ENCODE results near the gene CCDC182.

Gene CCDC182

GRCh38 chr17:57781386-57782061 lies 36.4 kb upstream of the CCDC182 start:
- Histone ChIP-seq H3K27ac (ENCODE audit: extremely low read depth, low read depth, low read length) (no peak overlapping the region), H3K4me3 (ENCODE audit: low read depth, low read length) (no peak overlapping the region), H3K9me3 (ENCODE audit: control insufficient read depth, insufficient read depth, low read depth, low read length) (no peaks in the 10 kb centered on the region), H3K36me3 (ENCODE audit: control insufficient read depth in 2 of 2, insufficient read depth in 1 of 2, low read length in 2 of 2) (no peaks in the 10 kb centered on the region), H3K4me1 (ENCODE audit: control insufficient read depth, insufficient read depth, low read length) (peaks cover 3% of the 10 kb centered on the region; the same call in 1 of the 2 replicates)
- CTCF ChIA-PET, result interaction anchor here (0.5 to 4.8 kb wide), 11 partner anchors 12 to 653 kb away, joined by 3 to 162 read pairs (median 4); no protein-coding TSS in a partner anchor
- TF ChIP-seq ZNF24 (tag by site-specific recombination; IDR thresholded peaks at IDR 0.05), result no peak
- 0 out of 2 replicates have a peak, but pooled peaks have one; percentile 41 for TF ChIP-seq SCRT2 (tag by site-specific recombination; IDR thresholded peaks at IDR 0.05)
- TF ChIP-seq, protein P1, sequence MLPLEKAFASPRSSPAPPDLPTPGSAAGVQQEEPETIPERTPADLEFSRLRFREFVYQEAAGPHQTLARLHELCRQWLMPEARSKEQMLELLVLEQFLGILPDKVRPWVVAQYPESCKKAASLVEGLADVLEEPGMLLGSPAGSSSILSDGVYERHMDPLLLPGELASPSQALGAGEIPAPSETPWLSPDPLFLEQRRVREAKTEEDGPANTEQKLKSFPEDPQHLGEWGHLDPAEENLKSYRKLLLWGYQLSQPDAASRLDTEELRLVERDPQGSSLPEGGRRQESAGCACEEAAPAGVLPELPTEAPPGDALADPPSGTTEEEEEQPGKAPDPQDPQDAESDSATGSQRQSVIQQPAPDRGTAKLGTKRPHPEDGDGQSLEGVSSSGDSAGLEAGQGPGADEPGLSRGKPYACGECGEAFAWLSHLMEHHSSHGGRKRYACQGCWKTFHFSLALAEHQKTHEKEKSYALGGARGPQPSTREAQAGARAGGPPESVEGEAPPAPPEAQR (tag by site-specific recombination; IDR thresholded peaks at IDR 0.05), result no peak
- TF ChIP-seq, protein P2, sequence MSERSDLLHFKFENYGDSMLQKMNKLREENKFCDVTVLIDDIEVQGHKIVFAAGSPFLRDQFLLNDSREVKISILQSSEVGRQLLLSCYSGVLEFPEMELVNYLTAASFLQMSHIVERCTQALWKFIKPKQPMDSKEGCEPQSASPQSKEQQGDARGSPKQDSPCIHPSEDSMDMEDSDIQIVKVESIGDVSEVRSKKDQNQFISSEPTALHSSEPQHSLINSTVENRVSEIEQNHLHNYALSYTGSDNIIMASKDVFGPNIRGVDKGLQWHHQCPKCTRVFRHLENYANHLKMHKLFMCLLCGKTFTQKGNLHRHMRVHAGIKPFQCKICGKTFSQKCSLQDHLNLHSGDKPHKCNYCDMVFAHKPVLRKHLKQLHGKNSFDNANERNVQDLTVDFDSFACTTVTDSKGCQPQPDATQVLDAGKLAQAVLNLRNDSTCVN (tag by site-specific recombination; optimal IDR thresholded peaks at IDR 0.05), result no peak
- TF ChIP-seq, protein P3, sequence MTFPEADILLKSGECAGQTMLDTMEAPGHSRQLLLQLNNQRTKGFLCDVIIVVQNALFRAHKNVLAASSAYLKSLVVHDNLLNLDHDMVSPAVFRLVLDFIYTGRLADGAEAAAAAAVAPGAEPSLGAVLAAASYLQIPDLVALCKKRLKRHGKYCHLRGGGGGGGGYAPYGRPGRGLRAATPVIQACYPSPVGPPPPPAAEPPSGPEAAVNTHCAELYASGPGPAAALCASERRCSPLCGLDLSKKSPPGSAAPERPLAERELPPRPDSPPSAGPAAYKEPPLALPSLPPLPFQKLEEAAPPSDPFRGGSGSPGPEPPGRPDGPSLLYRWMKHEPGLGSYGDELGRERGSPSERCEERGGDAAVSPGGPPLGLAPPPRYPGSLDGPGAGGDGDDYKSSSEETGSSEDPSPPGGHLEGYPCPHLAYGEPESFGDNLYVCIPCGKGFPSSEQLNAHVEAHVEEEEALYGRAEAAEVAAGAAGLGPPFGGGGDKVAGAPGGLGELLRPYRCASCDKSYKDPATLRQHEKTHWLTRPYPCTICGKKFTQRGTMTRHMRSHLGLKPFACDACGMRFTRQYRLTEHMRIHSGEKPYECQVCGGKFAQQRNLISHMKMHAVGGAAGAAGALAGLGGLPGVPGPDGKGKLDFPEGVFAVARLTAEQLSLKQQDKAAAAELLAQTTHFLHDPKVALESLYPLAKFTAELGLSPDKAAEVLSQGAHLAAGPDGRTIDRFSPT (tag by site-specific recombination; IDR thresholded peaks at IDR 0.05), result no peak
- TF ChIP-seq, protein P4, sequence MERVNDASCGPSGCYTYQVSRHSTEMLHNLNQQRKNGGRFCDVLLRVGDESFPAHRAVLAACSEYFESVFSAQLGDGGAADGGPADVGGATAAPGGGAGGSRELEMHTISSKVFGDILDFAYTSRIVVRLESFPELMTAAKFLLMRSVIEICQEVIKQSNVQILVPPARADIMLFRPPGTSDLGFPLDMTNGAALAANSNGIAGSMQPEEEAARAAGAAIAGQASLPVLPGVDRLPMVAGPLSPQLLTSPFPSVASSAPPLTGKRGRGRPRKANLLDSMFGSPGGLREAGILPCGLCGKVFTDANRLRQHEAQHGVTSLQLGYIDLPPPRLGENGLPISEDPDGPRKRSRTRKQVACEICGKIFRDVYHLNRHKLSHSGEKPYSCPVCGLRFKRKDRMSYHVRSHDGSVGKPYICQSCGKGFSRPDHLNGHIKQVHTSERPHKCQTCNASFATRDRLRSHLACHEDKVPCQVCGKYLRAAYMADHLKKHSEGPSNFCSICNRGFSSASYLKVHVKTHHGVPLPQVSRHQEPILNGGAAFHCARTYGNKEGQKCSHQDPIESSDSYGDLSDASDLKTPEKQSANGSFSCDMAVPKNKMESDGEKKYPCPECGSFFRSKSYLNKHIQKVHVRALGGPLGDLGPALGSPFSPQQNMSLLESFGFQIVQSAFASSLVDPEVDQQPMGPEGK (tag by site-specific recombination; IDR thresholded peaks at IDR 0.05), result no peak
- no peak for TF ChIP-seq GLI2 (tag by site-specific recombination; IDR thresholded peaks at IDR 0.05; ENCODE audit: borderline replicate concordance, low read depth)
- POLR2A ChIA-PET, result no interaction called here

GRCh38 chr17:57779706-57780105 lies 34.6 kb upstream of the CCDC182 start:
- Histone ChIP-seq H3K4me3 (ENCODE audit: low read depth, low read length) (no peak overlapping the region), H3K4me1 (ENCODE audit: control insufficient read depth, insufficient read depth, low read length) (peaks cover 3% of the 10 kb centered on the region; the same call in 1 of the 2 replicates), H3K36me3 (ENCODE audit: control insufficient read depth in 2 of 2, insufficient read depth in 1 of 2, low read length in 2 of 2) (no peaks in the 10 kb centered on the region), H3K27ac (ENCODE audit: extremely low read depth, low read depth, low read length) (no peak overlapping the region), H3K9me3 (ENCODE audit: control insufficient read depth, insufficient read depth, low read depth, low read length) (no peaks in the 10 kb centered on the region)
- ChIA-PET CTCF (interaction anchor here (0.6 to 2.3 kb wide), 7 partner anchors 14 to 473 kb away, joined by 3 to 9 read pairs (median 4); no protein-coding TSS in a partner anchor), POLR2A (no interaction called here)
- TF ChIP-seq HOXD13 (CRISPR knock-in tag; IDR thresholded peaks at IDR 0.05; ENCODE audit: borderline replicate concordance) (no peak), SCRT1 (tag by site-specific recombination; IDR thresholded peaks at IDR 0.05; ENCODE audit: borderline replicate concordance) (no peak), ELK4 (IDR thresholded peaks at IDR 0.05; ENCODE audit: borderline replicate concordance, low read depth, low read length) (no peak), ZBTB6 (tag by site-specific recombination; IDR thresholded peaks at IDR 0.05) (no peak), ZNF660 (tag by site-specific recombination; IDR thresholded peaks at IDR 0.05) (no peak), ZNF24 (tag by site-specific recombination; IDR thresholded peaks at IDR 0.05) (no peak), ZNF202 (tag by site-specific recombination; IDR thresholded peaks at IDR 0.05; ENCODE audit: borderline replicate concordance) (no peak), ZNF37A (tag by site-specific recombination; IDR thresholded peaks at IDR 0.05) (no peak), MEIS1 (CRISPR knock-in tag; IDR thresholded peaks at IDR 0.05; ENCODE audit: borderline replicate concordance) (no peak), ZNF785 (tag by site-specific recombination; IDR thresholded peaks at IDR 0.05) (no peak), ZNF341 (tag by site-specific recombination; IDR thresholded peaks at IDR 0.05; ENCODE audit: low read depth) (no peak), ZNF211 (tag by site-specific recombination; IDR thresholded peaks at IDR 0.05; ENCODE audit: low read depth) (no peak), KLF7 (tag by site-specific recombination; IDR thresholded peaks at IDR 0.05; ENCODE audit: borderline replicate concordance) (no peak), SP7 (tag by site-specific recombination; IDR thresholded peaks at IDR 0.05) (no peak)
